Epidermal melanocyte (primary cell): ENCODE results near the gene UQCRC1.

ENCODE experiments used
- DNase-seq: peaks from one replicate; pipeline ENCODE4 v3.0.0; 2011; ENCODE audit warnings: low spot score; ENCODE audit not compliant: insufficient read length

The UQCRC1 gene

DNA sequence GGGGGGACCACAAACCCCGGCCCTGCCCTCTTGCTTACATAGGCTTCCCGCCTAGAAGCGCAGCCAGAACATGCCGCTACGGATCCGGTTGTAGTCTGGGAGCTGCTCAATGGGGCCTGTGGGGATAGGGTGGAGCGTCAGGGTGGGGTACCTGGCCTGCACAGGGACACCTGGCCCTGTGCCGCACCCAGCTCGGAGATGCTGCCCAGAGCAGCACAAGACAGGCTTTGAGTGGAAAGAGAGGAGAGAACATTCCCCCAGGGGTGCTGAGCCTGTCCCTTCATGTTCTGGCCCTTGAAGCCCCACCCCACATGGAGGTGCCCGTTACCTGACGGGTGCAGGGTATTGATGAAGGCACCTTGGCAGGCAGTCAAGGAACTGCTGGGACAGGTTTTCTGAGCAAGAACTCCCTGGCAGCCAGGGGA, 10.4 kb downstream of the UQCRC1 start:
- DNase-seq: no peak

DNA sequence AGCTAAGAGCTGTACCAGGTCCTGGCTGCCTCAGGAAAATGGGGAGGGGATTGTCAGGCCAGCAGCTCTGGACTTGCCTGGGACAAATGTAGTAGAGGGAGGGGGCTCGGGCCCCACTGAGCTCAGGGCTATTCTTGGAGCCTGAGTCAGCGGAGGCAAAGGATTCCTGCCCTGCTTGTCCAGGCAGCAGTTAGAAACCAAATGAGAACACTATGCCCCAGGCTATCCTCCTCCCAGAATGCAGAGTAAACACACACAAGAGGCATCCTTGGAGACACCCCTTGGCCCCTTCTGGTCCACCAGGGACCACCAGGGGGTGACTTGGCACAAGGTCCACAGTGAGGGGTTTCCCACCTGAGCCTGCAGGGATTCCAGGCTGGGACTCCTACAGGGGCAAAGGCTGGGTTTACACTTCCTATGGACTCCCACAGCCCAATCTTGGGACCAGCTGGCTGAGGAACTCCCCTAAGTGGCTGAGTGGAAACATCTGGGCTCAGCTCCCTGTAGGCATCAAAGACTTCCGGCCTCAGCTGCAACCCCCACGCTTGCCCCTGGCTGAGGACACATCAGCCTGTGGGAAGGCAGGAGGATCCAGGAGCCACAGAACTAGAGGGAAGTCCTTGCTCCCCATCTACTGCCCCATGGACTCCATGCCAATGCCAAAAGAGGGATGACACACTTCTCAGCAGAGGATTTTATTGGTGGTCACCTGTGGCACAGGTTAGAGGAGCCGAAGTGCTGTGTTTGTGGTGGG, 10.9 kb downstream of the UQCRC1 start:
- peak; percentile 93 for DNase-seq

DNA sequence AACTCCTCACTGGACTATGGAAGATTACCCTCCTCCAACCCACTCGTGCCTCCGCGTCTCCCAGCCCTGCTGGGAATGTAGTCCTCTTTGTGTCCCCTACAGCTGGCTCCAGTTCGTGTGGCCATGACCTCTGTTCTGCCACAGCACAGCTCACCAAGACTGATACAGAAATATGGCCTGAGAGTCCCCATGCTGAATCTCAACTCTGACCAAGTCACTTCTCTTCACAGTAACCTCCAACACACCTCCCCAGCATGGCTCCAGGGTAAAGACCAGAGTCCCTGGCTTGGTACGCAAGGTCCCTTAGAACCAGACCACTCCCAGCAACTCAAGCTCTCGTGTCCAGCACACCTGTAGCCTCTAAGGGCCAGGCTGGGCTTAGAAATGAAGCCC, 12.0 kb downstream of the UQCRC1 start:
- DNase-seq: no peak

DNA sequence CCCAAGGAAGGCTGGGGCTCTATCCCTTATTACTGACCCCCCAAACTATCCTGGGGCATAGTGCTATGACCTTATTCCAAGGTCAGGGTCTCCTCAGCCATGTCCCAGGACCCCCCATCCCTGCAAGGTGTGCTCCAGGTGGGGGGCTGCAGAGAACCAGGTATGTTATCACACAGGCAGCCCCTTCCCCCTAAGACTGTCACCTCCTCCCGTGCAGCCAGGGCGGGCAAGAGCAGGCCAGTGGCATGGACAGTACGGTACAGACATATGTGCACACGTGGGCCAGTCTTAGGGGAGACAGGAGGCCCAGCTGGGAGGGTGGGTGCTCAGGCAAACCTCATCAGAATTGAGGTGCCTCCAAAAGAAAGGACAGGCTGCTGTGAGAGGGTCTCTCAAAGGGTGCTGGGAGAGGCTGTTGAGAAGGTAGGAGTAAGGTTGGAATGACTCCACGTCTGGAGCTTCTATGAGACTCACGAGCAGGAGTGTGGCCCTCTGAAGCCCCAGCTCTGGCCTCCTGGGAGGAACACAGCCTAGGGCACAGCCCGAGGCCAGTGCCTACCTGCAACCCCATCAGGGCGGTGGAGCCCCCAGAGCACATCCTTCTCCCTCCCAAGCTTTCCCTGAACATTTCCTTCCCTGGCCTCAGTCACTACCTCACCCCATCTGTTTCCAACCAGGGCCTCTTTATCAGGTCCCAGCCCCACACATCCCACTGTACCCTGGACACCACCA, 12.6 kb downstream of the UQCRC1 start:
- DNase-seq: no peak

DNA sequence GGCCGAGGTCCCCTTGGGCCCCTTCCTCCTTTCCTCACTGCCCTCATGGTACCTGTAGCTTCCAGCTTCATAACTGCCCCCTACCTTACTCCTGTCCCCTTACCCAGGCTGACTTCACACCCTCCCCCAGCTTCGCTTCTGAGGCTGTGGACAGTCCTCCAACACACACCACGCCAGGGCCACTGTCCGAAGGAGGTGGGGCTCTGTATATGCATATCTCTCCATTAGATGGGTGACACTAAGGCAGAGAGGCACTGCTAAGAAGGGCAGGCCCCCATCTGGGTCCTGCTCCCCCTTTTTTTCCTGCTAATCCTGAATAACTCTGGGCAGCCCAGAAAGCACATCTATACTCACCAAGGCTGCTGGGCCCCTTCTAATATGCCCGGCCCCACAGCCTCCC, 13.3 kb downstream of the UQCRC1 start:
- no peak for DNase-seq

DNA sequence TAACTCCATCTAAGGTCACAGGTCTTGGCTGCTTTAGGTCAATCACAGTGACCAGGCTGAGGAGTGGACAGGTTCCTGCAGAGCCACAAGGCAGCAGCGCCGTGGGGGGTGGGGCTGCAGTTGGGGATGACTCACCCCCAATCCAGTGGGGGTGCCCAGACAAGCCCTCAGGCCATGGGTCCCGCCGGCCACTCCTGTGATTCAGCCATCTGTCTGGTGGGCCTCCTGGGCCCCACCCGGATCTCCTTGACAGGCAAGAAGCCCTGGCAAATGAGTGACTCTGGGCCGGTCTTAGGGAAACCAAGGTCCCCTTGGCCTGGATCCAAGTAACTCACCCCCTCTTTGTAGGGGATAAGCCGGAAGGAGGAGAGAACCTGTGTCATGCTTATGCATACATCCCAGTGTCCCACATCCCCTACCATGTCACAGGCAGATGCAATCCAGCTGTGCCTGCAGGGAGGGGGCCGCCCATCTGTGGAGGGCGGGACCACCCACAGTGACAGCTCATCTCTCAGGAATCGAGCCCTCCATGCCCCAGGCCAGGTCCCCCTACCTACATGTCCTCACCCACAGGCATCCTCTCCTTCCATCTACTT, 13.8 kb downstream of the UQCRC1 start:
- DNase-seq: peak; percentile 58

DNA sequence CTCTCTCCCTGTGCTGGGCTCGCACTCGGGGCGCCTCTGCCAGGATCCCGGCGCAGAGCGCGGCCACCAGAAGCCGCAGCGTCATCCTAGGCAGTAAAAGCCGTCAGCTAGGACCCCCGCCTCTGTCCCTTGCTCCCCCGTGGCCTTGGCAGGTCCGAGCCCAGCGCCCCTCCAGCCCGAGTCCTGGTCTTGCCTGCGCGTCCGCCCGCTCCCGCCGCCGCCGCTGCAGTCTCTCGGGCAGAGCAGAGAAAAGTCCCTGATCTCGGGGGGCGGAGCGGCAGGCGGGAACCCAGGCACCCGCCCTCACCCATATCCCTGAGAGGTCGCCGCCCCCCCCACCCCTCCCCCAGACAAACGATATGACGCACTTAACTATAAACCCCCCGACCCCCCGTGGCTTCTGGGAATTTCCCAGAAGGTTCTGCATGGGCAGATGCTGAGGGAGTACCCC, 14.3 kb downstream of the UQCRC1 start, which contains the start of gene COL7A1:
Gene COL7A1 (minus strand): TSS at position 255 of the 451 bp plus-strand sequence. CDS start 170 bp downstream, at position 85.
- no peak for DNase-seq

DNA sequence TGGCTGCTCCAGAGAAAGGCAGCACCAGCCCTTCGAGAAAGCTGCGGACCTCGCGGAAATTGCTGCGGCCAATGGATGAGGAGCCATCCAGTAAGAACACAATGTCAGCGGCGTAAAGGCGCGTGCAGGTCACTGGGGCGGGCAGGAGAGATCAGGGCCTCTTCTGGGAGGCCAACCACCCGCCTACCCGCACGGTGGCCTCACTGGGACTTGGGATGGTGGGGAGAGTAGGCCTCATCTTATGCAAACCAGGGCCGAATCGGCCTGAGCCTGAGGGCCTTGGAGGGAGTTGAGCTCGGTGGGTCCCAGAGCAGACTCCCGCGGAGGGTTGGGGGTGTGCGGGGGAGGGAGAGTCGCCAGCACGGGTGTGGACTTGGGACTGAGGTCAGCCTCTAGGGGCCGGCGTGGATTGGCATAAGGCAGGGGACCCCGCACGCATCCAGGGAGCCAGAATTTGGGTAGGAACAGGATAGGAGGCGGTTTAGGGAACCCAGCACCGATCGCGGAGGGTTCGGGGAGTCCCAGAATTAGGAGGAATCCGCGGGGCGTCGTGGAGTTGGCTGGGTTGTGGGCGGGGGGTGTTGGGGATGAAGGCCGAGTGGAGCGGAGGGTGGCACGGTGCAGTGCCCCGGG, 14.9 kb downstream of the UQCRC1 start:
- DNase-seq: no peak

DNA sequence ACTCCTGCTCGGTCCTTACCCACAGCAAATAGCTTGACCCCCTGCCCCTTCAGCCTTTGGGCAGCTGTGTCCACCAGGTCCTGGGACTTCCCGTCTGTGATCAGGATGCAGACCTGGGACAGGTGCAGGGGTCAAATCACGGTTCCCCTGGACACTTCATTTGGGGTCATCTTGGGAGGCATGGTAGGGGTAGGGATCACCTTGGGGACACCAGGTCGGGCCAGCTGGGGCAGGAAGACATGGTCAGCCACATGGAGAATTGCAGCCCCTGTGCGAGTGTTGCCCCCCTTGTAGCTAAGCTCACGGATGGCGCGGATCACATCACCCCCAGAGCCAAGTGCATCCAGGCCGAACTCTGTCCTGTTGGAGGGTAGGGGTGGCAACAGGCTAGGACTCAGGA, 16.1 kb downstream of the UQCRC1 start:
- no peak for DNase-seq

DNA sequence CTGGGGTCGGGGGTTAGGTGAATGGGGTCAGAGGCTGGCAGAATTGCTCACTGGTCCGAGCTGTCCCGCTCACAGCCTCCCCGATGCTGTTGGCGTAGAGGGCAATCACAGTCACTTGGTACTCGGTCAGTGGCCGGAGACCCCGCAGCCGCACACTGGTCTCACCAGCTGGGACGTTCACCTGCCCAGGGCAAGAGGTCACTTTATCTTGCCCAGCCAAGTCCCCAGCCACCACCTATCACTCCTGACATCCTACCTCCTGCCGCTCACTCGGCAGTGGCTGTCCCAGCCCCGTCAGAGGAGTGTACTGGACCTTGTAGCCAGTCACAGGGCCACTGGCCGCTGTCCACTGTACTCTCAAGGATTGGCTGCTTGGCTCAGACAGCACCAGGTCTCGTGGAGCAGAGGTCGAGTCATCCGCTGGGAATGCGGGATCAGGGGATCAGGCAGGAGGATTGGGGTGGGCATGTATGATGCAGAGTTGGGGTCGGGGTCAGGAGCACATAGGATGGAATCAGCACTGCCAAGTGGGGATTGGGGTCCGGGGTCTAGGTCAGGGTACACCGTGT, 16.8 kb downstream of the UQCRC1 start:
- no peak for DNase-seq

DNA sequence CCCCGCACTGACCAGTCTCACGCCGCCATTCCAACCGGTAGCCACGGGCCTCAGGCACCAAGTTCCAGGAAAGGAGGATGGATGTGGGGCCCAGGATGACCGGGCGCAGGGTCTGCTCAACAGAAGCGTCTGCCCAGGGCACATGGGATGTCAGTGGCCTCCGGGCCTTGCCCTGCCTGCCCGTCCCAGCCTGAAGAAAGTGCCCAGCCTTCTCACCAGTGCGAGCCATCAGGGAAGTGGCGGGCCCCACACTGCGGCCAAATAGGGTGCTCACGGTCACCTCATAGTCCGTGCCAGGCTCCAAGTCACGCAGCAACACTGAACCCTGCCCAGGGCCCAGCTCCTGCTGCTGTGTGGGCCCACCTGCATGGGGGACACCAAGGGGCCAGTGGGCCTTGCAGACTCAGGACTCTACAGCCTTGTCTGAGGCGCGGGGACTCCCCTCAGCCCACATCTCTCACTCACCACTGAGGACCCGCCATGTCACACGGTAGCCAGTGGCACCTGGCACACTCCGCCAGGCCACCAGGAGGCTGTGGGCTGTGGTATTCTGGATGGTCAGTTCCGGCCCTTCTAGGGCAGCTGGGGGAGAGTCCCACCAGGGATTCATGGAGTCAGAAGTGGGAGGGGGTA, 17.4 kb downstream of the UQCRC1 start:
- no peak for DNase-seq

DNA sequence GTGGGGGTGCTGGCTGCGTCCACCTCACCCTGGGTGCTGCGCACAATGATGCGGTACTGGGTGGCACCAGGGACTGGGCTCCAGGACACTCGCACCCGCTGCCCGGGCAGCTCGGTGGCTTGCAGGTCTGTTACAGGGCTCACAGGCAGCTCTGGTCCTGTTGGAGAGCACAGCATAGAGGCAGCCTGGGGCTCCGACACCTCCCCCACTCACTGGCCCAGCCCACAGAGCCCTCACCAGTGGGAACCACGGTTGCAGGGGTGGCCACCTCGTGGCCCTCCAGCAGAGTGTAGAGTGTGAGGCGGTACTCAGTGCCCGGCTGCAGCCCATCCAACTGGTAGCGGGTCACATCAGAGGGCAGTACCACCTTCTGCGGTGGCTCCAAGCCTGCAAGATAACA, 18.0 kb downstream of the UQCRC1 start:
- DNase-seq: no peak

DNA sequence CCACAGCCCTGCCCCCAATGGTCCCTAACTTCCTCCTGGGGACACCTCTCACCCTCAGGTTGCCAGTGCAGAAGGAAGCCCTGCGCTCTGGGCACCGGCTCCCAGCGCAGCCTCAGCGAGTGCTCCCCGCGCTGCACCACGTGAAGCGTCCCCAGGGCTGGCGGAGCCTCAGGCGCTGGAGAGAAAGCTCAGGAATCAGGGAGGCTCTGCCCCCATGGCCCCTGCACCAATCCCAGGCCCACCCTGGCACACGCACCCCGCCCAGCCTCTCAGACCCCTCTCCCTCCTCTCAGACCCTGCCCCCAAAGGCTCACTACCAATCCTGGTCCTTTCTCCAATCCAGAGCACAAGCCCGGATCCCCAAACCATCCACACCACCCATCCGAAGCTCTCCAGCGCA, 21.2 kb downstream of the UQCRC1 start:
- no peak for DNase-seq

DNA sequence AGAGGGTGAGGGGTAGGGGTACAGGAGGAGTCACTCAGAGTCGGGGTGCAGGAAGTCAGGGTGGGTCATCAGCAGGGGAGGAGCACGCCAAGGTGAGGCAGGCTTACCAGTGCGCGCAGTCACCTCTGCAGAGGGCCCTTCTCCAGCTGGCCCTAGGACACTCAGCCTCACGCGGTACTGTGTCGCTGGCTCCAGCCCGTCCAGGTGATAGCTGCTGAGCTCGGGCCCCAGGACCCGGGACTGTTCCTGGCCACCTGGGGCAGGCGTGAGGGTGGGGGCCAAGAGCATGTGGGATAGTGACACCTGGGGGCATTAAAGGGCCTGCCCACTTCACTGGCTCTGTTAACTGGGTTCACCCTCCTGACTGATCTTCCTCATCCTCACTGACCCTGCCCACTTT, 21.8 kb downstream of the UQCRC1 start:
- no peak for DNase-seq

DNA sequence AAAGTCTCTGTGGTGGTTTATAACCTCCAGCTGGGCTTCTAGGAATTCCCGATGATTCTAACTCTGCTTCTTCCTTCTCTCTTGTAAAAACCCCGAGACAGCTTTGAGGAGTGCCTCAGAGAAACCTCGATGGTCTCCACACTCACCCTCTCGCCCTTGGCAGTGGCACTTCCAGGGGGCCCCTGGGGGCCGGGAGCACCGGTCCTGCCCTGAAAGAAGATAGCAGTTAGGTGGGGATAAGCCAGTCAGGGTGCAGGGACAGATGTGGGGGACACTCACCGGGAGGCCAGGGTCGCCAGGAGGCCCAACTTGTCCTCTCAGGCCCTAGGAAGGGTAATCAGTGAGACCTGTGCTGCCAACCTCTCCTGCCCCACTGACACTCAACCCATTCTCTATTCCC, 24.0 kb downstream of the UQCRC1 start:
- no peak for DNase-seq

DNA sequence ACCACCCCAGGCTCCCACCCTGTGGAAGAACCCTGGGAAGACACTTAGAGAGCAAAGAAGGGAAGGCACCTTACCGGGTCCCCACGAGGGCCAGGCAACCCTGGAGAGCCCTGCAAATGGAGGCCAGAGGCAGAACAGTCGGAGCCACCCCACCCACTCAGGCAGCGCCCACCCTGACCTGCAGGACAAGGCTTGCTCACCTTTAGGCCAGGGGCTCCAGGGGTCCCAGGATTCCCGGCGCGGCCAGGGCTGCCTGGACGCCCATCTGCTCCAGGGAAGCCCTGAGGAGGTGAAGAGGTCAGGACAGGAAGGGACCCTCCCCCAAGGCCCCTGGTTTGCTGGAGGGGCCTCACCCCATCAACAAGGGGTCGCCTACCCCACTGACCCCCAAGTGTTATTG, 24.6 kb downstream of the UQCRC1 start:
- no peak for DNase-seq

DNA sequence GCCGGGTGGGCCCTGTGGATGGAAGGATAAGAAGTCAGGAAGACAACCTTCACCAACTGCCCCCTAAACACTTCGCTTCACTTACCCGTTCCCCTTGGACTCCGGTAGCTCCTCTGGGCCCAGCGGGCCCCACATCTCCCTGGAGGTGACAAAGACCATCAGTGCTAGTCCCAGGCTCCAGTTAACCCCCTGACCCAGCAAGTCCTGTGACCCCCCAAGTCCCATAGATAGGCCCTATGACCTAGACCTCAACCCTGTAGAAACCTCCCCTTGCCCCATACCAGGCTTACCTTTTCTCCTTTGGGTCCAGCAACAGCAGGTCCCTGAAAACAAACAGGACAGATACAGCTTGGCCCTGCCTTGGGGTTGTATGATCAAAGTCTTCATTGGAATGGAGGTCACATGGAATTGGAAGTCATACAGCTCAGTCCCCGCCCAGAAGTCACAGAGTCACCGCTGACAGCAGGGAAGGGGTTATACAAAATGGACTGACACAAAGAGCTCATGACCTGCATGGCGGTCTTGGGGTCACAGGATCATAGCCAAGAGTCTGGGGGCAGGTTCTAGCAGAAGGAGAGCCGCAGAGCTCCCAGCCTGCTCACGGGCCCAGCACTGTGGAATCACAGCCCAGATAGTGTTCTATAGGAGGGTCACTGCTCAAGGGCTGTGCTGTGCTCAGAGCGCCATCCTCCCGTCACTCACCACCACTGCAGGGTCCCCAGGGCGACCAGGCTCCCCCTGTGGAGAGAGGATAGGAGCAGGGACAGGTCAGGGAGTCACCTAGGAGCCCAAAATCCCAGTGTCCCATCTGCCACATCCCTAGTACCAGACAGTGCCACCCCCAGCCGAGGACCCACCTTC, 27.6 kb downstream of the UQCRC1 start:
- no peak for DNase-seq

DNA sequence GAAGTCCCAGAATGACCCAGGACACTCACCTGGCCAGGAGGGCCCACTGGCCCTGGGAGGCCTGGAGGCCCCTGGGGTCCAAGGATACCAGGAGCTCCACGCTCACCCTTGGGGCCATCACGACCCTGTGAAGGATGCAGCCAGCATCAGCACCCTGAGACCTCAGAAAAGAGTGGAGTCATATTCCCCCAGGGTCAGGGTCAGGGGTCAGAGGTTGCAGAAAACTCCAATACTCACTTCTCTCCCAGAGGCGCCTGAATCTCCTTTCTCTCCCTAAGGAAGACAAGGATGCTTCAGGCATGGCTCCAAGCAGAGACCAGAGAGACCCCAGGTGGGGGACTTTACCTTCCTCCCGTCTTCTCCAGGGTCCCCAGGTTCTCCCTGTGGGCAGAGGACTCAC, 32.8 kb downstream of the UQCRC1 start:
- DNase-seq: no peak

DNA sequence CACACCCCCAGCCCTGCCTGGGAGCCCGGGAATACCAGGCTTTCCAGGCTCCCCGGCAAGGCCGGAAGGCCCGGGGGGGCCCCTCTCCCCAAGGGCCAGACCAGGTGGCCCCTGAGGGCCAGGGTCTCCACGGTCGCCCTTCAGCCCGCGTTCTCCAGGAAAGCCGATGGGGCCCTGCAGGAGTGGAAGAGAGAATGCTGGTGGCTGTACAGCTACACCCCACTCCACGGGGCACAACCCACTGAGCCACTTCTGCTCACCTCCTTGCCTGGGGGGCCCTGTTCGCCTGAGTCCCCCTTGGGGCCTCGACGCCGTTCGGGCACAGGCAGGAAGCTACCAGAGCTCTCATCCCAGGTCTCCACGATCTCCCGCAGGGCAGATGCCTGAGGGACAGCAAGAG, 34.1 kb downstream of the UQCRC1 start:
- DNase-seq: no peak

DNA sequence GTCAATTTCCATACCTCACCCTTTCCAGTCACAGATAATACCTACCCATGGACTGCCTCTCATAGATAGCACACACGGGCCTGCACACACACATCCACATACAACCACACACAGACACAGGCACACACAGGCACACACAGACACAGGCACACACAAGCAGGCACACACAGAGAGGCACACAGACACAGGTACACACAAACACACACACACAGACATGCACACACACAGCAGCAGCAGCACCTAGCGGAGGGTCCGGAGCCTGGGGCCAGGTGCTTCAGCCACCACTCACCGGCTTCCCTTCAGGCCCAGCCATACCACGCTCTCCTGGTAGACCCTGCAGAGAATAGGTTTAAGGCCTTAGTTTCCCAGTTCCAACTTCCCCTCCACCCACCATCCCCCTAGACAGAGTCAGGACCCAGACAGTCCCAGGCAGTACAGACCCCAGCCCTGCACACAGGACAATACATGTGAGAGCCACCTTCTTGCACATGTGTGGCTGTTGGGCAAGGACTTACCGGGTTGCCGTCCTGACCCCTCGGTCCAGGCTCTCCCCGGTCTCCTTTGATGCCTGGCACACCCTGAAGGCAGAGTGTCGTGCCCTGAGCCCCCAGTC, 35.4 kb downstream of the UQCRC1 start:
- DNase-seq: no peak
